Ishikawa (cell line): ENCODE measurements around the gene NPC1L1.

Source experiments
- TCF12 ChIP-seq: IDR thresholded peaks from 2 replicates; pipeline ENCODE4 v1.6.1; 2012; ENCODE audit warnings: low read depth
- YY1 ChIP-seq: IDR thresholded peaks from 2 replicates; pipeline ENCODE4 v1.6.1; 2012; ENCODE audit warnings: low read depth

DNA sequence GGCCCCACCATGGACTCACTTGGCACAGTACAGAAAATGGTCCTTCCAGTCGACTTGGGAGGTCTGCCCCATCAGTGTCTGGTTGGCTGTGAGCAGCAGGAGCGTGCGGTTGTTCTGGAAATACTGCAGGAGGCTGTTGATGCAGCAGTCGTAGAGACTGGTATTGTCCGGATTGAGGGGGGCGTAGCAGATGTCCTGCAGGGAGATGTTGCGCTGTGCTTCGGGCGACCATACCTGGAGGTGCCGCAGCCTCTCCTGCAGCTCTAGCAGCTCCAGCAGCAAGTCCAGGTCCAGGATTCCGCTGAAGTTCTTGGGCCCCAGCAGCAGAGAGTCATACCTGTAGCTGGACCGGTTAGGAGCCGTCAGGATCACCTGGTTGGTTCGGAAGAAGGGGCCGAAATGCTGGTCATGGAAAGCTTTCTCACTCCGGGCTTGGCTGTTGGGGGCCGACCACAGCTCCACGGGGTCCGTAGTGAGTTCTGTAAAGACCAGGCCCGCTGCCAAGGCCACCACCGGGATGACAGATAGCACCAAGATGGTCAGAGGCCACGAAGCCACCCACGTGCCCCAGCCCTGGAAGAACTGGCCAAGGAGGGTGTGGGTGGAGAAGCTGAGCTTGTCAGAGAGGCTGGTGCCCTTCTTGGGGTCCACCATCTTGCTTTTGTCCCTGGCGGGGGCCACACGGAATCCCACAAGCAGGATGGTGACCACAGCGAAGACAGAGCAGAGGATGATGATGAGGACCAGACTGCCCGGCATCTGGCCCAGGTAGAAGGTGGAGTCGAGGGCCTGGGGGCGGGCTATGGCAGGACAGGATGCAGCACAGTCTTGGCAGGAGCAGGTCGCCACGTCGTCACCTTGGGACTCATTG, 2.1 kb downstream of the NPC1L1 start:
- no peak for TF ChIP-seq TCF12
- TF ChIP-seq YY1 = no peak
